HFFc6 (cell line): ENCODE results near the gene ECSCR. TPM values are rescaled to one million over a fixed set of nuclear protein-coding genes. Genes with fewer than 3 reads are reported as not detected.
"Not testable (repeated sequence)": the region's sequence is repeated elsewhere in the genome, so short reads cannot be mapped to it uniquely, and the experiment has no call there.

Experiments
- DNase-seq: peaks from one replicate; pipeline ENCODE4 v3.0.0-alpha.2; 2018
- H3K27ac Mint-ChIP-seq: 2 replicates; pipeline ENCODE4 v1.8.0; 2020; ENCODE audit warnings: mild to moderate bottlenecking, mixed read lengths
- H3K27me3 Mint-ChIP-seq: 2 replicates; pipeline ENCODE4 v1.8.0; 2021; ENCODE audit warnings: mild to moderate bottlenecking, moderate library complexity, mixed read lengths; ENCODE audit not compliant: insufficient read depth
- H3K36me3 Mint-ChIP-seq: 2 replicates; pipeline ENCODE4 v1.8.0; 2021; ENCODE audit warnings: low read depth, mixed read lengths
- H3K4me1 Mint-ChIP-seq: 2 replicates; pipeline ENCODE4 v1.8.0; 2020; ENCODE audit warnings: low read depth, mixed read lengths
- H3K4me3 Mint-ChIP-seq: 2 replicates; pipeline ENCODE4 v1.8.0; 2020; ENCODE audit warnings: mild to moderate bottlenecking, moderate library complexity, mixed read lengths
- H3K9me3 Mint-ChIP-seq: 2 replicates; pipeline ENCODE4 v1.8.0; 2020; ENCODE audit warnings: mild to moderate bottlenecking, mixed read lengths
- total RNA-seq, 6 experiments: library from RNA; stranded (reverse); fragmentation: NEBNext Ultra II Directional; extraction: Animal tissue kit (Norgen Biotek cat#: 25700); gene quantifications; 2 replicates in 1 of 6; 3 replicates in 5 of 6; pipeline ENCODE4 v1.2.3, GENCODE V29; 2021
- TF ChIP-seq, protein P1 (sequence below): fragments of 200-600 bp; sonication (generic); IDR thresholded peaks from 2 replicates; pipeline ENCODE4 v1.5.0; 2021; ENCODE audit warnings: antibody characterized with exemption, mild to moderate bottlenecking

Gene ECSCR
- total RNA-seq, 6 experiments from 2014 or later = 0.28 to 0.91 (median 0.83) TPM

DNA sequence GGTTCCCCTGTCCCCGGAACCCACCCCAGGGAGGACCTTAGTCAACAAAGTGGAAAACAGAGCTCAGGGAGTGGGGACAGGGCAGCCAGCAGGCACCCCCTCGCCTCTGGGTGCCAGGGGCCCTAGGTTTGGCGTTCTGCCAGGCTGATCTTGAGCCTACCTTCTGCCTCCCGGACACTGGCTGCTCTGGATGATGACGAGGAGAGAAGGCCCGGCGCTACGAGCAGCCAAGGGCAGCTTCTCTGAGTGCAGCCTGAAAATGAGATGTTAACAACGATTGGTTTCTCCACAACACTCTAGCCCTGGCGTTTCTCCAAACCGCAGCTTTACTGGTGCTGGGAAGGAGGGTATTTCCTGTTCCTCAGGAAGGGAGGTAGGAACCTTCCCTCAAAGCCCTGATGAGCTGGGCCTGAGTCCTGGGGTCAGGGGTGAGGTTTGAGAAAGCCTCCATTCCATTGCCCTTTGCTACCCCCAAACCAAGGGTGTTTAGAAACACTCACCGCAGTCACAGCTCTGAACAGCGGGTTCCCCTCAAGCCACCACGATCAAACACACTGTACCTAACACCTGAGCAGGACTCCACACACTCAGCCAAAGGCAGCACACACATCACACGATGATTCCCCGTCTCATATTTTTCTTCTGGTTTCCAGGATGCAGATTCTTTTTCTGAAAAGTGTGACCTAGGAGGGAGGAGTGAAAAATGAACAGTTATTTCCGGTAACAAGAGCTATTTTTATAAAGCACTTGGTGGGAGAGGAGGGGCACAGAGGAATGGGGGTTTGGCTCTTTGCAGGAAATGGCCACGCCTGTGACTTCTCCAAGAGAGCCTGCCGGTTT, 19.7 kb upstream of the ECSCR start, which contains the start of gene STING1:
Gene STING1 (minus strand): TSS at position 709 of the 840 bp plus-strand sequence. CDS start 1,054 bp downstream, outside the sequence.
- H3K4me3 Mint-ChIP-seq = peak within 1 kb of the TSS; percentile 88
- H3K9me3 Mint-ChIP-seq = no peaks in the 10 kb centered on the region
- H3K27ac Mint-ChIP-seq = peak within 1 kb of the TSS; percentile 99
- DNase-seq = peak; percentile 98
- peaks cover 2% of the 10 kb centered on the region for H3K27me3 Mint-ChIP-seq
- H3K4me1 Mint-ChIP-seq = peaks cover 30% of the 10 kb centered on the region
- peaks cover 12% of the 10 kb centered on the region for H3K36me3 Mint-ChIP-seq
- TF ChIP-seq, protein P1, sequence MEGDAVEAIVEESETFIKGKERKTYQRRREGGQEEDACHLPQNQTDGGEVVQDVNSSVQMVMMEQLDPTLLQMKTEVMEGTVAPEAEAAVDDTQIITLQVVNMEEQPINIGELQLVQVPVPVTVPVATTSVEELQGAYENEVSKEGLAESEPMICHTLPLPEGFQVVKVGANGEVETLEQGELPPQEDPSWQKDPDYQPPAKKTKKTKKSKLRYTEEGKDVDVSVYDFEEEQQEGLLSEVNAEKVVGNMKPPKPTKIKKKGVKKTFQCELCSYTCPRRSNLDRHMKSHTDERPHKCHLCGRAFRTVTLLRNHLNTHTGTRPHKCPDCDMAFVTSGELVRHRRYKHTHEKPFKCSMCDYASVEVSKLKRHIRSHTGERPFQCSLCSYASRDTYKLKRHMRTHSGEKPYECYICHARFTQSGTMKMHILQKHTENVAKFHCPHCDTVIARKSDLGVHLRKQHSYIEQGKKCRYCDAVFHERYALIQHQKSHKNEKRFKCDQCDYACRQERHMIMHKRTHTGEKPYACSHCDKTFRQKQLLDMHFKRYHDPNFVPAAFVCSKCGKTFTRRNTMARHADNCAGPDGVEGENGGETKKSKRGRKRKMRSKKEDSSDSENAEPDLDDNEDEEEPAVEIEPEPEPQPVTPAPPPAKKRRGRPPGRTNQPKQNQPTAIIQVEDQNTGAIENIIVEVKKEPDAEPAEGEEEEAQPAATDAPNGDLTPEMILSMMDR = peak; percentile 25; the same call in 1 of the 2 replicates

DNA sequence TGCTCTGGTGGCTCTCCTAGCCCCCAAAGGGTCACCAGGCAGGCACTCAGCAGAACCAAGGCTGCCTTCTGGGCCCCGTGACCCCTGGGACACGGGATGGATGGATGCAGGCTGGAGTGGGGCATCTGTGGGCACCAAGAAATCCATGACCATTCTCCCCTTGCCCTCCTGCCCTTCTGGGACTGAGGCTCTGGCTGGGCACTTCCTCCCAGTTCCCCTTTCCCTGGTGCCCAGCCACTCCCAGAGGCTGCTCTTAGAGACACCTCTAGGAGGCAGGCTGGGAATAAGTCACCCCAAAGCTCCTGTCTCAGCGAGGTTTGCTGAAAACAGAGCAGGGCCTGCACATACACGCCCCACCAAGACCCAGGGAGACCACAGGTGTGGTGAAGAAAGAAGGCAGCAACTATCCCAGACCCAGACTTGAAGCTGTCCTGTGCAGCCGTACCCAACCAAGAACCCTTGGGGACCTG, 19.1 kb upstream of the ECSCR start:
- DNase-seq = peak; percentile 53
- Mint-ChIP-seq H3K27me3 (peaks cover 2% of the 10 kb centered on the region), H3K9me3 (no peaks in the 10 kb centered on the region), H3K4me3 (peak overlapping the region; percentile 88), H3K36me3 (peaks cover 12% of the 10 kb centered on the region), H3K27ac (peak overlapping the region; percentile 99), H3K4me1 (peaks cover 30% of the 10 kb centered on the region)
- TF ChIP-seq, protein P1 = peak; percentile 69

DNA sequence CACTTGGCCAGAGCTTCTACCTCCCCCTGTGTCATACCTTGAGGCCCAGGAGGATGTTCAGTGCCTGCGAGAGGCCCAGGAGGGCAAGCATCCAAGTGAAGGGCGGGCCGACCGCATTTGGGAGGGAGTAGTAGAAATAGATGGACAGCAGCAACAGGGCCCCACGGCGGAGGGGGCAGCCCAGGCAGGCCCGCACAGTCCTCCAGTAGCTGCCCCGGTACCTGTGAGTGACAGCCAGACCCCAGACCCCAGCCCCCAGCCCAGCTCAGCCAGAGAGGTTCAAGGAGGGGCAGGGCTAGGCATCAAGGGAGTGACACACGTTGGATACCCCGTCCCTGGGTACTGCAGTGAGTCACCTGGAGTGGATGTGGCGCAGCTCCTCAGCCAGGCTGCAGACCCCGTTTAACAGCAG, 18.6 kb upstream of the ECSCR start:
- no peaks in the 10 kb centered on the region for H3K9me3 Mint-ChIP-seq
- no peak for DNase-seq
- H3K4me3 Mint-ChIP-seq = peak overlapping the region; percentile 88
- peak overlapping the region; percentile 99 for H3K27ac Mint-ChIP-seq
- TF ChIP-seq, protein P1 = no peak
- H3K36me3 Mint-ChIP-seq = peaks cover 12% of the 10 kb centered on the region
- H3K4me1 Mint-ChIP-seq = peaks cover 30% of the 10 kb centered on the region
- peaks cover 2% of the 10 kb centered on the region for H3K27me3 Mint-ChIP-seq

DNA sequence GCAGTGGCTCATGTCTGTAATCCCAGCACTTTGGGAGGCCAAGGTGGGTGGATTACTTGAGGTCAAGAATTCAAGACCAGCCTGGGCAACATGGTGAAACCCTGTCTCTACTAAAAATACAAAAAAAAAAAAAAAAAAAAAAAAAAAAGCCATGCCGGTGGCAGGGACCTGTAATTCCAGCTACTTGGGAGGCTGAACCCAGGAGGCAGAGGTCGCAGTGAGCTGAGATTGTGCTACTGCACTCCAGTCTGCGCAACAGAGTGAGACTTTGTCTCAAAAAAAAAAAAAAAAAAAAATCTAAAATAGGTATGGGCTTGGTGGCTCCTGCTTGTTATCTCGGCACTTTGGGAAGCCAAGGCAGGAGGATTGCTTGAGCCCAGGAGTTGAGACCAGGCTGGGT, 17.2 kb upstream of the ECSCR start:
- not testable (repeated sequence) for DNase-seq, H3K9me3 Mint-ChIP-seq, H3K27ac Mint-ChIP-seq, H3K4me3 Mint-ChIP-seq, H3K27me3 Mint-ChIP-seq
- peaks cover 25% of the 10 kb centered on the region for H3K36me3 Mint-ChIP-seq
- peaks cover 35% of the 10 kb centered on the region for H3K4me1 Mint-ChIP-seq

DNA sequence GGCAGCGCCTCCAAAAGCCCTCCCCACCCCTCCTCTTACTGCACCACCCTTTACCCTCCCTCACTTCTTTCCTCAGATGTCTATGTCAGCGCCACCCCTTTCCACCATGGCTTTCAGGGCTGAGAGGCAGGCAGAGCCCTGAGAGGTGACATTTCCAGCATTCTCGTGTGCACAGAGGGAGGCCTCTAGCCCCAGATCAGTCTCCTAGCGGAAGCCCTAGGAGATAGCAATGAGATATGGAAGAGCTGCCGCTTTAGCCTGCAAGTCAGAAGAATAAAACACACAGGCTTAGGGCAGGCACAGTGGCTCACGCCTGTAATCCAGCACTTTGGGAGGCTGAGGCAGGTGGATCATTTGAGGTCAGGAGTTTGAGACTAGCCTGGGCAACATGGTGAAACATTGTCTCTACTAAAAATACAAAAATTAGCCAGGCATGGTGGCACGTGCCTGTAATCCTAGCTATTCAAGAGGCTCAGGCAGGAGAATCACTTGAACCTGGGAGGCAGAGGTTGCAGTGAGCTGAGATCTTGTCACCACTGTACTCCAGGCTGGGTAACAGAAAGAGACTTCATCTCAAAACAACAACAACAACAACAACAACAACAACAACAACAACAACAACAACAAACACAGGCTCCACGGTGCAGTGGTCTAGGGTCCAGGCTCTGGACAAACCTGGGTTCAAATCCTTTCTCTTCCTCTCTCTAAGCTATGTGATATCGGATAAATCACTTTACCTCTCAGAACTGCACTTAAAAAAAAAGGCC, 16.3 kb upstream of the ECSCR start:
- not testable (repeated sequence) for H3K4me3 Mint-ChIP-seq, H3K9me3 Mint-ChIP-seq, H3K27me3 Mint-ChIP-seq, H3K27ac Mint-ChIP-seq, DNase-seq
- Mint-ChIP-seq H3K4me1 (peaks cover 40% of the 10 kb centered on the region), H3K36me3 (peaks cover 25% of the 10 kb centered on the region)

DNA sequence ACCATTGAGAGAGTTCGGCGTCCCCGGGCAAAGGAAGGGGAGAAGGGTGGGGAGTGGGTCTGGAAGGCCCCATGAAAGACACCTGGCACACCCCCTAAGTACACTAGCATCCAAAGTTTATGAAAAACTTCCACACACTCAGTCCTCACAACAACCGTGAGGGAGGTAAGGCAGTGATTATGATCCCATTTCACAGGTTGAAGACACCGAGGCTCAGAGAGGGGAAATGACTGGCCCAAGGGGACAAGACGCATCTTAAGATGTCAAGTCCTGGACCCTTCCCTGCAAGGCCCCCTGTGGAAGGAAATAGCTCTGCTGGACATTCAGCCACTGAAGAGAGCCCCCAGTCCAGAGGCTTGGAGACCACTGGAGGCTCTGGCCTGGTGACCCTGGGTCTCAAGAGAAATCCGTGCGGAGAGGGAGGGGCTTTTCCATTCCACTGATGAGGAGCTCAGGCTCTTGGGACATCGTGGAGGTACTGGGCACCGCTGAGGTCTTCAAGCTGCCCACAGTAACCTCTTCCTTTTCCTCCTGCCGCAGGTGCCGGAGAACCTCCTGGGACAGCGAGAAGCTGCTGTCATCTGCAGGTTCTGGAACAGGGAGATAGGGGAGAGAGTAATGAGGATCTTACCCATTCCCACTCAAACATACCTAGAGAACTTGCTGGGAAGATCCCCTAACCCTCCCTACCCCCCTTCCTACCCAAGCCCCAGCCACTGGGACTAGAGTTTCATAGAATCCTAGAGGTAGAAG, 13.5 kb upstream of the ECSCR start:
- Mint-ChIP-seq H3K9me3 (no peaks in the 10 kb centered on the region), H3K27ac (peak overlapping the region; percentile 65; the same call in 1 of the 2 replicates), H3K36me3 (peaks cover 25% of the 10 kb centered on the region), H3K4me3 (no peak overlapping the region), H3K4me1 (peaks cover 35% of the 10 kb centered on the region), H3K27me3 (peaks cover 2% of the 10 kb centered on the region)
- TF ChIP-seq, protein P1 = no peak
- DNase-seq = no peak
